ENCODE measurements around the gene PAQR7. TPM values are rescaled to one million over a fixed set of nuclear protein-coding genes. Genes with fewer than 3 reads are reported as not detected.
A peak's percentile ranks its signal among the peaks of the same experiment; 100 is the strongest.

PAQR7 gene
- total RNA-seq, 2 experiments from 2014 or later = 0.22 to 1.3 TPM

- no TSS peak for BruUV-seq (replicated peaks)
- Histone ChIP-seq H2AFZ (ENCODE audit: low read length) (no peak overlapping the region), H3K9me3 (ENCODE audit: low read length) (no peaks in the 10 kb centered on the region), H3K9me2 (ENCODE audit: insufficient read depth, low read length) (no peaks in the 10 kb centered on the region), H3K4me3 (ENCODE audit: low read depth, low read length, poor library complexity, severe bottlenecking) (peak overlapping the region; percentile 84), H3K4me2 (ENCODE audit: low read length) (peak overlapping the region; percentile 64), H4K20me1 (ENCODE audit: insufficient read depth, low read length) (peaks cover 34% of the 10 kb centered on the region), H3K79me2 (ENCODE audit: insufficient read depth, low read depth, low read length) (peaks cover 50% of the 10 kb centered on the region), H3K36me3 (ENCODE audit: insufficient read depth, low read length) (peaks cover 63% of the 10 kb centered on the region), H3K27ac (ENCODE audit: low read depth, low read length, poor library complexity, severe bottlenecking) (no peak overlapping the region), H3K4me1 (ENCODE audit: insufficient read depth, low read length, poor library complexity, severe bottlenecking) (peaks cover 27% of the 10 kb centered on the region)
- CTCF ChIA-PET (ENCODE audit: unreplicated experiment) = no interaction called here
- POLR2A ChIA-PET = interaction anchor here (2.0 to 5.1 kb wide), 2 partner anchors 8 to 93 kb away, joined by 8 to 18 read pairs; partner anchors contain the start of gene PAFAH2
- intact Hi-C loops (cut with micrococcal nuclease; ENCODE audit: unreplicated experiment) = no loop called here
- TF ChIP-seq CTCF (conservative IDR thresholded peaks at IDR 0.05; ENCODE audit: low read length) (no peak), EZH2phosphoT487 (IDR thresholded peaks at IDR 0.05; ENCODE audit: borderline replicate concordance, low read depth, low read length) (no peak)
- no peak for DNase-seq (ENCODE audit: low spot score)
These were observed 28.5 kb upstream of the PAQR7 start for GRCh38 chr1:25903986-25904385.

- POLR2A ChIA-PET = interaction anchor here (0.7 to 2.4 kb wide), 4 partner anchors 9 to 225 kb away, joined by 3 to 13 read pairs (median 3); partner anchors contain the start of gene PAFAH2
- H3K4me1 ChIP-seq (ENCODE audit: insufficient read depth, low read length, poor library complexity, severe bottlenecking) = peaks cover 27% of the 10 kb centered on the region
- no peaks in the 10 kb centered on the region for H3K9me3 ChIP-seq (ENCODE audit: low read length)
- peaks cover 78% of the 10 kb centered on the region for H3K36me3 ChIP-seq (ENCODE audit: insufficient read depth, low read length)
- no peak overlapping the region for H3K4me3 ChIP-seq (ENCODE audit: low read depth, low read length, poor library complexity, severe bottlenecking)
- peaks cover 50% of the 10 kb centered on the region for H3K79me2 ChIP-seq (ENCODE audit: insufficient read depth, low read depth, low read length)
- peaks cover 34% of the 10 kb centered on the region for H4K20me1 ChIP-seq (ENCODE audit: insufficient read depth, low read length)
- CTCF ChIA-PET (ENCODE audit: unreplicated experiment) = interaction anchor here (0.8 kb wide), 1 partner anchor 10 kb away, joined by 3 read pairs; no protein-coding TSS in a partner anchor
- DNase-seq (ENCODE audit: low spot score) = no peak
- TF ChIP-seq CTCF (conservative IDR thresholded peaks at IDR 0.05; ENCODE audit: low read length) = no peak
- TF ChIP-seq EZH2phosphoT487 (IDR thresholded peaks at IDR 0.05; ENCODE audit: borderline replicate concordance, low read depth, low read length) = no peak
- no peaks in the 10 kb centered on the region for H3K9me2 ChIP-seq (ENCODE audit: insufficient read depth, low read length)
- intact Hi-C loops (cut with micrococcal nuclease; ENCODE audit: unreplicated experiment) = no loop called here
- H2AFZ ChIP-seq (ENCODE audit: low read length) = no peak overlapping the region
- no peak overlapping the region for H3K4me2 ChIP-seq (ENCODE audit: low read length)
- no TSS peak for BruUV-seq (replicated peaks)
- H3K27ac ChIP-seq (ENCODE audit: low read depth, low read length, poor library complexity, severe bottlenecking) = no peak overlapping the region
These were observed 27.0 kb upstream of the PAQR7 start for GRCh38 chr1:25902462-25902861.

- Histone ChIP-seq H3K9me3 (ENCODE audit: low read length) (no peaks in the 10 kb centered on the region), H3K4me3 (ENCODE audit: low read depth, low read length, poor library complexity, severe bottlenecking) (no peak overlapping the region), H2AFZ (ENCODE audit: low read length) (no peak overlapping the region), H3K9me2 (ENCODE audit: insufficient read depth, low read length) (no peaks in the 10 kb centered on the region), H3K27ac (ENCODE audit: low read depth, low read length, poor library complexity, severe bottlenecking) (no peak overlapping the region), H3K36me3 (ENCODE audit: insufficient read depth, low read length) (peaks cover 94% of the 10 kb centered on the region), H3K79me2 (ENCODE audit: insufficient read depth, low read depth, low read length) (peaks cover 49% of the 10 kb centered on the region), H4K20me1 (ENCODE audit: insufficient read depth, low read length) (peaks cover 34% of the 10 kb centered on the region), H3K4me2 (ENCODE audit: low read length) (no peak overlapping the region), H3K4me1 (ENCODE audit: insufficient read depth, low read length, poor library complexity, severe bottlenecking) (peaks cover 24% of the 10 kb centered on the region)
- BruUV-seq (replicated peaks) = no TSS peak
- TF ChIP-seq EZH2phosphoT487 (IDR thresholded peaks at IDR 0.05; ENCODE audit: borderline replicate concordance, low read depth, low read length) (no peak), CTCF (conservative IDR thresholded peaks at IDR 0.05; ENCODE audit: low read length) (no peak)
- no peak for DNase-seq (ENCODE audit: low spot score)
- intact Hi-C loops (cut with micrococcal nuclease; ENCODE audit: unreplicated experiment) = no loop called here
- ChIA-PET CTCF (ENCODE audit: unreplicated experiment) (no interaction called here), POLR2A (interaction anchor here (0.5 to 1.7 kb wide), 2 partner anchors 70 to 99 kb away, joined by 4 to 8 read pairs; no protein-coding TSS in a partner anchor)
These were observed 24.7 kb upstream of the PAQR7 start for GRCh38 chr1:25900219-25900618.

All from OCI-LY7 (cell line).